Measurements from ENCODE around the gene ARHGAP6.

DNA sequence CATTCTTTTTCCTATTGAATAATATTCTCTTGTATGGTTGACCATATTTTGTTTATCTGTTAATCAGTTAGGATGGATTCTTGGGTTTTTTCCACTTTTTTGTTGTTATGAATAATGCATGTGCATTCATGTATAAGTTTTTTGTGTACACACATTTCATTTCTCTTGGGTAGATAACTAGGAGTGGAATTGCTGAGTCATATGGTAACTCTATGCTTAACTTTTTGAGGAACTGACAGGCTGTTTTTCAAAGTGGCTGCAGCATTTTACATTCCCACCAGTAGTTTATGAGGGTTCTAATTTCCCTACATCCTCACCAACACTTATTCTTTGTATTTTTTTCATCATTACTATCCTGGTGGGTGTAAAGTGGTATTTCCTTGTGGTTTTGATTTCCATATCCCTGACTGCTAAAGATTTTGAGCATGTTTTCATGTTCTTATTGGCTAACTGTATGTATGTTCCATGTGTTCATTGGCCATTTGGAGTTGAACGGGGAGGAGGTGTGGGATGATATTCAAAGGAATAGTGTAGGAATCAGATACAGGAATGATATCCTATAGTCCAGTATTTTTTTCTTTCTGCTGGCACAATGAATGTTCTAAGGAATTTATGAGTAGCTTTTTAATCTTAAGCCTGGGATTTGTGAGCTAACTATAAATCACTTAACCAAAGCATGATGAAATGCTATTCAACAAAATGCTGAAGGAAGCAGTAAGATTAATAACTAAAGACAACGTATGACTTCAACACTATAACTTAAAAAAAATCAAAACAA is 258.2 kb downstream of the ARHGAP6 start:
- TF ChIP-seq POLR2A (IDR thresholded peaks at IDR 0.05; ENCODE audit: low read depth, low read length) (no peak), POLR2AphosphoS5 (IDR thresholded peaks at IDR 0.05; ENCODE audit: insufficient read depth, low read depth, low read length) (no peak), EZH2 (IDR thresholded peaks at IDR 0.05; ENCODE audit: borderline replicate concordance, low read depth, low read length, severe bottlenecking) (no peak), MYC (IDR thresholded peaks at IDR 0.05; ENCODE audit: low read depth, low read length) (no peak), FOS (IDR thresholded peaks at IDR 0.05; ENCODE audit: borderline replicate concordance, insufficient read depth, low read length) (no peak)
- TF ChIP-seq, protein P1, sequence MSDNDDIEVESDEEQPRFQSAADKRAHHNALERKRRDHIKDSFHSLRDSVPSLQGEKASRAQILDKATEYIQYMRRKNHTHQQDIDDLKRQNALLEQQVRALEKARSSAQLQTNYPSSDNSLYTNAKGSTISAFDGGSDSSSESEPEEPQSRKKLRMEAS (IDR thresholded peaks at IDR 0.05; ENCODE audit: insufficient read depth, insufficient read length), result no peak
- TF ChIP-seq, protein P2, sequence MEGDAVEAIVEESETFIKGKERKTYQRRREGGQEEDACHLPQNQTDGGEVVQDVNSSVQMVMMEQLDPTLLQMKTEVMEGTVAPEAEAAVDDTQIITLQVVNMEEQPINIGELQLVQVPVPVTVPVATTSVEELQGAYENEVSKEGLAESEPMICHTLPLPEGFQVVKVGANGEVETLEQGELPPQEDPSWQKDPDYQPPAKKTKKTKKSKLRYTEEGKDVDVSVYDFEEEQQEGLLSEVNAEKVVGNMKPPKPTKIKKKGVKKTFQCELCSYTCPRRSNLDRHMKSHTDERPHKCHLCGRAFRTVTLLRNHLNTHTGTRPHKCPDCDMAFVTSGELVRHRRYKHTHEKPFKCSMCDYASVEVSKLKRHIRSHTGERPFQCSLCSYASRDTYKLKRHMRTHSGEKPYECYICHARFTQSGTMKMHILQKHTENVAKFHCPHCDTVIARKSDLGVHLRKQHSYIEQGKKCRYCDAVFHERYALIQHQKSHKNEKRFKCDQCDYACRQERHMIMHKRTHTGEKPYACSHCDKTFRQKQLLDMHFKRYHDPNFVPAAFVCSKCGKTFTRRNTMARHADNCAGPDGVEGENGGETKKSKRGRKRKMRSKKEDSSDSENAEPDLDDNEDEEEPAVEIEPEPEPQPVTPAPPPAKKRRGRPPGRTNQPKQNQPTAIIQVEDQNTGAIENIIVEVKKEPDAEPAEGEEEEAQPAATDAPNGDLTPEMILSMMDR (IDR thresholded peaks at IDR 0.05; ENCODE audit: extremely low read depth in 1 of 2, insufficient read depth in 1 of 2, low read depth in 1 of 2, low read length in 2 of 2), result no peak
